Measurements from ENCODE around the gene C2orf78. TPM values are rescaled to one million over a fixed set of nuclear protein-coding genes. Genes with fewer than 3 reads are reported as not detected.
A peak's percentile ranks its signal among the peaks of the same experiment; 100 is the strongest.

C2orf78 gene
- total and polyA plus RNA-seq, 10 donors = not detected

GRCh38 chr2:73739101-73739500 lies 44.9 kb upstream of the C2orf78 start:
- 93 to 97% (median 93%) methylated on average over 3 of the region's 3 CpGs for WGBS, 5 donors
- intact Hi-C loops (cut with DNase I; ENCODE audit: low total_unique reads) = no loop called here

DNA sequence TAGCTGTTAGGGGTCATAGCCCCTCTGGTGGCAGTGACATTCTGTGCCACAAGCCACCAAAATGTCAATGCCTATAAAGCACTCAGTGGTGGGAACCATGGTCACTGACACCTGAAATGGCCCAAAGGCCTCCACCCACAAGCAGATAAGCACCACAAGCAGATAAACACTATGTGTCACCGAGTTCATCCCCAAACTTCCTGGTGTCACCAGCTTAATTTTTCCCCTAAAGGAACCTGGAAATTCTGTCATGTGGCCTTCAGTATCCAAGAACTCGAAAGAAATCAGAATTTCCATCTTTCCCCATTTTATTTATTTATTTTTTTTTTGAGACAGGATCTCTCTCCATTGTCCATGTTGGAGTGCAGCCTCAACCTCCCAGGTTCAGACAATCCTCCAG lies 43.2 kb upstream of the C2orf78 start:
- no peaks in the 10 kb centered on the region for H3K27me3 ChIP-seq (replicated peaks in 1 of 7)
- H3K4me3 ChIP-seq = no peak overlapping the region
- DNase-seq = peak; percentile 10
- H3K4me1 ChIP-seq = peaks cover 5 to 20% (median 16%) of the 10 kb centered on the region in 6 donors
- peaks cover 0 to 5% (median 0%) of the 10 kb centered on the region in 8 donors for H3K9me3 ChIP-seq
- intact Hi-C loops (cut with DNase I; ENCODE audit: low total_unique reads) = no loop called here
- H3K27ac ChIP-seq = no peak overlapping the region
- TF ChIP-seq CTCF (IDR thresholded peaks at IDR 0.05 in 8 of 11, conservative IDR thresholded peaks at IDR 0.05 in 3 of 11) (no peak), POLR2AphosphoS5 (IDR thresholded peaks at IDR 0.05) (no peak), POLR2A (IDR thresholded peaks at IDR 0.05) (no peak)
- WGBS, 5 donors = 80 to 94% (median 87%) methylated on average over 2 of the region's 2 CpGs
- H3K36me3 ChIP-seq = peaks cover 0 to 47% (median 7%) of the 10 kb centered on the region in 6 donors

More at GRCh38 chr2:73739101-73739500, 44.9 kb upstream of the C2orf78 start:
- peaks cover 0 to 41% (median 7%) of the 10 kb centered on the region in 6 donors for H3K36me3 ChIP-seq
- H3K27me3 ChIP-seq (replicated peaks in 1 of 7) = no peaks in the 10 kb centered on the region
- no peak overlapping the region for H3K4me3 ChIP-seq
- peaks cover 8 to 35% (median 22%) of the 10 kb centered on the region in 6 donors for H3K4me1 ChIP-seq
- TF ChIP-seq CTCF (IDR thresholded peaks at IDR 0.05 in 8 of 11, conservative IDR thresholded peaks at IDR 0.05 in 3 of 11) (no peak), POLR2A (IDR thresholded peaks at IDR 0.05) (no peak), POLR2AphosphoS5 (IDR thresholded peaks at IDR 0.05) (no peak)
- no peak for DNase-seq
- no peak overlapping the region for H3K27ac ChIP-seq
- peaks cover 0 to 5% (median 0%) of the 10 kb centered on the region in 8 donors for H3K9me3 ChIP-seq

- peak; percentile 8 for DNase-seq
- no peak for TF ChIP-seq CTCF (IDR thresholded peaks at IDR 0.05 in 8 of 11, conservative IDR thresholded peaks at IDR 0.05 in 3 of 11)
- TF ChIP-seq POLR2A (IDR thresholded peaks at IDR 0.05) = no peak
- TF ChIP-seq POLR2AphosphoS5 (IDR thresholded peaks at IDR 0.05) = peak in 1 of 3 donors; percentile 83
- Histone ChIP-seq H3K27ac (peak overlapping the region; percentile 7 to 91 (median 76)), H3K36me3 (peaks cover 0 to 88% (median 26%) of the 10 kb centered on the region in 6 donors), H3K4me3 (no peak overlapping the region), H3K4me1 (peaks cover 0 to 5% (median 0%) of the 10 kb centered on the region in 6 donors), H3K27me3 (replicated peaks in 1 of 7) (no peaks in the 10 kb centered on the region), H3K9me3 (no peaks in the 10 kb centered on the region)
- 80 to 88% (median 82%) methylated on average over 11 of the region's 11 CpGs for WGBS, 5 donors
- intact Hi-C loops (cut with DNase I; ENCODE audit: low total_unique reads) = no loop called here
These were observed 37.7 kb upstream of the C2orf78 start for GRCh38 chr2:73746015-73746876.

DNA sequence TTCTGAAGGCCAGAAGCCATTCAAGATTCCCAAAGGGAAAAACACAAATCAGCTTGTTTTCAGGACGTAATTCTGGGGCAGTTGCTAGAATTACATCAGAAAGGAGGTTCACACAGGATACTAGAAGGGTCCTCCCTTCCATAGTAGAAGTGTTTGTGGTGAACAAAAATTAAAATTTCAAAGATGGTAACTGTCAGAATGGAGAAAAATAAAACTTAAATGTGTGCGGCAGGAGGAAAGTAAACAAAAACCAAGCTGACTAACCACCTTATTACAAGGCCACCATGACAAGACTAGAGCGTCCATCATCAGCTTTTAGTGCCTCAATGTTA lies 37.1 kb upstream of the C2orf78 start:
- peak overlapping the region; percentile 5 to 91 (median 76) for H3K27ac ChIP-seq
- H3K4me3 ChIP-seq = no peak overlapping the region
- H3K9me3 ChIP-seq = no peaks in the 10 kb centered on the region
- peaks cover 0 to 5% (median 0%) of the 10 kb centered on the region in 6 donors for H3K4me1 ChIP-seq
- H3K27me3 ChIP-seq (replicated peaks in 1 of 7) = no peaks in the 10 kb centered on the region
- peaks cover 0 to 86% (median 29%) of the 10 kb centered on the region in 6 donors for H3K36me3 ChIP-seq
- TF ChIP-seq POLR2A (IDR thresholded peaks at IDR 0.05) = no peak
- TF ChIP-seq POLR2AphosphoS5 (IDR thresholded peaks at IDR 0.05) = no peak
- TF ChIP-seq CTCF (IDR thresholded peaks at IDR 0.05 in 8 of 11, conservative IDR thresholded peaks at IDR 0.05 in 3 of 11) = no peak
- no peak for DNase-seq
- 74 to 80% (median 78%) methylated on average over 3 of the region's 3 CpGs for WGBS, 5 donors
- intact Hi-C loops (cut with DNase I; ENCODE audit: low total_unique reads) = no loop called here
